ENCODE data around the gene ECHS1. TPM values are rescaled to one million over a fixed set of nuclear protein-coding genes. Genes with fewer than 3 reads are reported as not detected.

ECHS1 gene
- total and polyA plus RNA-seq, 10 of the 15 experiments (the other 5 are each of a cell fraction or from before 2014, with no cell fraction given): 32.7 to 164 (median 62.4) TPM

DNA sequence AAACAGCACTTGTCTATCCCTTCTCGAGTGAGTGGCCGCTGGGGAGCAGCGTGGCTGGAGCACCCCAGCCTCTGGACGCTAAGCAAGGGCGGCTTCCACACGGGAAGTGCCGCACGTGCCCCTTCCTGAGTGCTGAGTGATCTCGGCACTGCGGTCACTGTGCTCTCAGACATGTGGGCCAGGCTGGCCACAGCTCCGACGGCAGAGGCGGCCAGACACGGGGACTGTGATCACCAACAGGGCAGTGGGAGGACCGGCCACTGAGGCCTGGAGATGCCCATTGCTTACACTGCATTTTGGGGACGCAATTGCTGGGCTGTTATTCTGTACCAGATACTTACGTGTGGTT is 7.0 kb downstream of the ECHS1 start:
- H3K79me2 ChIP-seq (ENCODE audit: control insufficient read depth, insufficient read depth, low read length): no peaks in the 10 kb centered on the region
- DNase-seq (ENCODE audit: low read depth, low spot score) (no peak), ATAC-seq (no peak), FAIRE-seq (no peak)
- peaks cover 5 to 13% of the 10 kb centered on the region in 2 experiments for H3K36me3 ChIP-seq (ENCODE audit: control insufficient read depth in 2 of 2, insufficient read depth in 2 of 2, low read length in 1 of 2)
- no TSS peak for BruUV-seq (replicated peaks)
- H3K4me3 ChIP-seq: no peak overlapping the region
- SMC1A ChIA-PET (ENCODE audit: uncharacterized antibody, unreplicated experiment): no interaction called here
- H2AFZ ChIP-seq (ENCODE audit: control insufficient read depth, low read depth, low read length): no peak overlapping the region
- peaks cover 15% of the 10 kb centered on the region for H3K4me1 ChIP-seq (ENCODE audit: control insufficient read depth, insufficient read depth, low read length)
- H4K20me1 ChIP-seq (ENCODE audit: control insufficient read depth, insufficient read depth): no peaks in the 10 kb centered on the region
- CTCF ChIA-PET: no interaction called here
- H3K27me3 ChIP-seq (replicated peaks in 1 of 2; ENCODE audit: control insufficient read depth in 2 of 2, insufficient read depth in 2 of 2, low read length in 1 of 2): no peaks in the 10 kb centered on the region
- H3K9ac ChIP-seq (ENCODE audit: control insufficient read depth, insufficient read depth, low read length): no peak overlapping the region
- POLR2A ChIA-PET: no interaction called here
- 90% methylated on average over 17 of the region's 17 CpGs for WGBS (ENCODE audit: insufficient coverage, insufficient replicate concordance, low lambda C conversion rate, missing lambda C conversion rate)
- H3K4me2 ChIP-seq (ENCODE audit: control insufficient read depth, insufficient read depth): no peak overlapping the region
- no peak for TF ChIP-seq LARP7 (IDR thresholded peaks at IDR 0.05)
- no peak for TF ChIP-seq RFX5 (IDR thresholded peaks at IDR 0.05; ENCODE audit: low read depth, low read length)
- TF ChIP-seq MEF2A (IDR thresholded peaks at IDR 0.05; ENCODE audit: insufficient read depth, low read depth, low read length): no peak
- TF ChIP-seq, protein P1, sequence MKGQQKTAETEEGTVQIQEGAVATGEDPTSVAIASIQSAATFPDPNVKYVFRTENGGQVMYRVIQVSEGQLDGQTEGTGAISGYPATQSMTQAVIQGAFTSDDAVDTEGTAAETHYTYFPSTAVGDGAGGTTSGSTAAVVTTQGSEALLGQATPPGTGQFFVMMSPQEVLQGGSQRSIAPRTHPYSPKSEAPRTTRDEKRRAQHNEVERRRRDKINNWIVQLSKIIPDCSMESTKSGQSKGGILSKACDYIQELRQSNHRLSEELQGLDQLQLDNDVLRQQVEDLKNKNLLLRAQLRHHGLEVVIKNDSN (IDR thresholded peaks at IDR 0.05; ENCODE audit: borderline replicate concordance, extremely low read length, insufficient read depth, low read depth, low read length): no peak
- TF ChIP-seq, protein P2, sequence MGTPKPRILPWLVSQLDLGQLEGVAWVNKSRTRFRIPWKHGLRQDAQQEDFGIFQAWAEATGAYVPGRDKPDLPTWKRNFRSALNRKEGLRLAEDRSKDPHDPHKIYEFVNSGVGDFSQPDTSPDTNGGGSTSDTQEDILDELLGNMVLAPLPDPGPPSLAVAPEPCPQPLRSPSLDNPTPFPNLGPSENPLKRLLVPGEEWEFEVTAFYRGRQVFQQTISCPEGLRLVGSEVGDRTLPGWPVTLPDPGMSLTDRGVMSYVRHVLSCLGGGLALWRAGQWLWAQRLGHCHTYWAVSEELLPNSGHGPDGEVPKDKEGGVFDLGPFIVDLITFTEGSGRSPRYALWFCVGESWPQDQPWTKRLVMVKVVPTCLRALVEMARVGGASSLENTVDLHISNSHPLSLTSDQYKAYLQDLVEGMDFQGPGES (IDR thresholded peaks at IDR 0.05): no peak
- TF ChIP-seq, protein P3, sequence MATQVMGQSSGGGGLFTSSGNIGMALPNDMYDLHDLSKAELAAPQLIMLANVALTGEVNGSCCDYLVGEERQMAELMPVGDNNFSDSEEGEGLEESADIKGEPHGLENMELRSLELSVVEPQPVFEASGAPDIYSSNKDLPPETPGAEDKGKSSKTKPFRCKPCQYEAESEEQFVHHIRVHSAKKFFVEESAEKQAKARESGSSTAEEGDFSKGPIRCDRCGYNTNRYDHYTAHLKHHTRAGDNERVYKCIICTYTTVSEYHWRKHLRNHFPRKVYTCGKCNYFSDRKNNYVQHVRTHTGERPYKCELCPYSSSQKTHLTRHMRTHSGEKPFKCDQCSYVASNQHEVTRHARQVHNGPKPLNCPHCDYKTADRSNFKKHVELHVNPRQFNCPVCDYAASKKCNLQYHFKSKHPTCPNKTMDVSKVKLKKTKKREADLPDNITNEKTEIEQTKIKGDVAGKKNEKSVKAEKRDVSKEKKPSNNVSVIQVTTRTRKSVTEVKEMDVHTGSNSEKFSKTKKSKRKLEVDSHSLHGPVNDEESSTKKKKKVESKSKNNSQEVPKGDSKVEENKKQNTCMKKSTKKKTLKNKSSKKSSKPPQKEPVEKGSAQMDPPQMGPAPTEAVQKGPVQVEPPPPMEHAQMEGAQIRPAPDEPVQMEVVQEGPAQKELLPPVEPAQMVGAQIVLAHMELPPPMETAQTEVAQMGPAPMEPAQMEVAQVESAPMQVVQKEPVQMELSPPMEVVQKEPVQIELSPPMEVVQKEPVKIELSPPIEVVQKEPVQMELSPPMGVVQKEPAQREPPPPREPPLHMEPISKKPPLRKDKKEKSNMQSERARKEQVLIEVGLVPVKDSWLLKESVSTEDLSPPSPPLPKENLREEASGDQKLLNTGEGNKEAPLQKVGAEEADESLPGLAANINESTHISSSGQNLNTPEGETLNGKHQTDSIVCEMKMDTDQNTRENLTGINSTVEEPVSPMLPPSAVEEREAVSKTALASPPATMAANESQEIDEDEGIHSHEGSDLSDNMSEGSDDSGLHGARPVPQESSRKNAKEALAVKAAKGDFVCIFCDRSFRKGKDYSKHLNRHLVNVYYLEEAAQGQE (IDR thresholded peaks at IDR 0.05; ENCODE audit: low read depth, low read length): no peak
- TF ChIP-seq POLR2A (IDR thresholded peaks at IDR 0.05; ENCODE audit: low read depth, low read length): no peak
- no peak for TF ChIP-seq YBX1 (IDR thresholded peaks at IDR 0.05)
- no peak for TF ChIP-seq ATF7 (IDR thresholded peaks at IDR 0.05; ENCODE audit: low read depth)
- TF ChIP-seq CHD4 (IDR thresholded peaks at IDR 0.05): no peak
- no peak for TF ChIP-seq TCF7 (IDR thresholded peaks at IDR 0.05; ENCODE audit: borderline replicate concordance)
- TF ChIP-seq, protein P4, sequence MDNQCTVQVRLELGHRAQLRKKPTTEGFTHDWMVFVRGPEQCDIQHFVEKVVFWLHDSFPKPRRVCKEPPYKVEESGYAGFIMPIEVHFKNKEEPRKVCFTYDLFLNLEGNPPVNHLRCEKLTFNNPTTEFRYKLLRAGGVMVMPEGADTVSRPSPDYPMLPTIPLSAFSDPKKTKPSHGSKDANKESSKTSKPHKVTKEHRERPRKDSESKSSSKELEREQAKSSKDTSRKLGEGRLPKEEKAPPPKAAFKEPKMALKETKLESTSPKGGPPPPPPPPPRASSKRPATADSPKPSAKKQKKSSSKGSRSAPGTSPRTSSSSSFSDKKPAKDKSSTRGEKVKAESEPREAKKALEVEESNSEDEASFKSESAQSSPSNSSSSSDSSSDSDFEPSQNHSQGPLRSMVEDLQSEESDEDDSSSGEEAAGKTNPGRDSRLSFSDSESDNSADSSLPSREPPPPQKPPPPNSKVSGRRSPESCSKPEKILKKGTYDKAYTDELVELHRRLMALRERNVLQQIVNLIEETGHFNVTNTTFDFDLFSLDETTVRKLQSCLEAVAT (IDR thresholded peaks at IDR 0.05): no peak
- no peak for TF ChIP-seq MTA2 (IDR thresholded peaks at IDR 0.05; ENCODE audit: low read depth)
- no peak for TF ChIP-seq ZNF384 (IDR thresholded peaks at IDR 0.05; ENCODE audit: borderline replicate concordance, low read depth, low read length)
- no peak for TF ChIP-seq GABPA (IDR thresholded peaks at IDR 0.05; ENCODE audit: low read depth)
- intact Hi-C loops (cut with micrococcal nuclease; ENCODE audit: unreplicated experiment): no loop called here
- H3K27ac ChIP-seq (ENCODE audit: control insufficient read depth, insufficient read depth): no peak overlapping the region
- H3K9me3 ChIP-seq (replicated peaks; ENCODE audit: control insufficient read depth, insufficient read depth, low read length): no peaks in the 10 kb centered on the region
- in situ Hi-C loops (cut with MboI): no loop called here
- RAD21 ChIA-PET (ENCODE audit: unreplicated experiment): no interaction called here

Measured in GM12878 (cell line).